Panc1 (cell line): Measurements from ENCODE around the gene NUDT6. TPM values are rescaled to one million over a fixed set of nuclear protein-coding genes. Genes with fewer than 3 reads are reported as not detected.

Experiments used
- ATAC-seq: fragments of 200-7000 bp; cut with Tn5 transposase; 2 replicates; pipeline ENCODE4 v1.9.1; 2020; ENCODE audit warnings: mild to moderate bottlenecking, moderate library complexity
- BruUV-seq: library from RNA; stranded (reverse); fragments of 400-500 nt; replicated peaks from 2 replicates; lab custom pipeline; 2021; lab: Mats Ljungman, UMichigan
- CTCF ChIA-PET: fragments of 300-600 bp; sonication (Branson Sonifier 250); formaldehyde crosslinking; loops from one replicate; lab custom pipeline; 2022; ENCODE audit warnings: antibody characterized with exemption; lab: Charles Lee
- POLR2A ChIA-PET: fragments of 300-600 bp; sonication (Branson Sonifier 250); formaldehyde crosslinking; loops from one replicate; lab custom pipeline; 2022; ENCODE audit warnings: antibody characterized with exemption; lab: Charles Lee
- DNase-seq: peaks from one replicate; pipeline ENCODE4 v3.0.0-alpha.2; 2010; ENCODE audit warnings: low read depth, low spot score
- H3K27ac ChIP-seq: 2 replicates; pipeline ENCODE4 v1.5.1; 2011; ENCODE audit warnings: mild to moderate bottlenecking, low read length, inconsistent platforms
- H3K27me3 ChIP-seq: fragments of 200-500 bp; sonication (Bioruptor generic); 2 replicates; pipeline ENCODE4 v1.6.0; 2014; ENCODE audit warnings: low read length, inconsistent platforms; ENCODE audit not compliant: control insufficient read depth, insufficient read depth
- H3K36me3 ChIP-seq: fragments of 200-500 bp; sonication (Bioruptor generic); 2 replicates; pipeline ENCODE4 v1.5.1; 2014; ENCODE audit warnings: inconsistent platforms, mild to moderate bottlenecking, low read length, moderate library complexity; ENCODE audit not compliant: control insufficient read depth, insufficient read depth
- H3K4me1 ChIP-seq: 2 replicates; pipeline ENCODE4 v1.5.1; 2011; ENCODE audit warnings: inconsistent platforms, mild to moderate bottlenecking, low read length, moderate library complexity; ENCODE audit not compliant: control insufficient read depth, insufficient read depth
- H3K4me3 ChIP-seq, 2 experiments: 2 replicates each; pipeline ENCODE4 v1.5.1; 2011 to 2012; ENCODE audit warnings: low read depth in 2 of 2, low read length in 2 of 2, mild to moderate bottlenecking in 2 of 2, inconsistent platforms in 1 of 2, moderate library complexity in 1 of 2
- H3K9me3 ChIP-seq: fragments of 200-500 bp; sonication (Bioruptor generic); 2 replicates; pipeline ENCODE4 v1.5.1; 2014; ENCODE audit warnings: low read depth, mild to moderate bottlenecking, inconsistent platforms, low read length, moderate library complexity; ENCODE audit not compliant: control insufficient read depth, insufficient read depth
- CTCF ChIP-seq: fragments of 450-650 bp; IDR thresholded peaks from 2 replicates; pipeline ENCODE4 v1.5.1; 2017; ENCODE audit warnings: mild to moderate bottlenecking
- POLR2AphosphoS5 ChIP-seq: IDR thresholded peaks from 2 replicates; pipeline ENCODE4 v1.6.1; 2012; ENCODE audit warnings: mild to moderate bottlenecking, low read depth, low read length, moderate library complexity
- REST ChIP-seq, 2 experiments: IDR thresholded peaks; 2 replicates each; pipeline ENCODE4 v1.6.1; 2011 to 2012; ENCODE audit warnings: low read depth in 2 of 2, control low read depth in 1 of 2, low read length in 1 of 2, mild to moderate bottlenecking in 1 of 2, moderate library complexity in 1 of 2; ENCODE audit not compliant: insufficient read depth in 1 of 2
- SIN3A ChIP-seq: IDR thresholded peaks from 2 replicates; pipeline ENCODE4 v1.6.1; 2012; ENCODE audit warnings: low read depth, mild to moderate bottlenecking, low read length, moderate library complexity, borderline replicate concordance; ENCODE audit not compliant: insufficient read depth
- TCF7L2 ChIP-seq: IDR thresholded peaks from 2 replicates; pipeline ENCODE4 v1.6.1; 2011; ENCODE audit warnings: mild to moderate bottlenecking, low read depth, low read length, inconsistent platforms
- in situ Hi-C: cut with HindIII; loops from 2 replicates; pipeline ENCODE4 v1.10.0; 2016; ENCODE audit warnings: low sequenced_read_pairs, low pct_unique_long_range_greater_than_20kb
- intact Hi-C: fragments of 100-400 bp; cut with micrococcal nuclease; formaldehyde crosslinking; loops from one replicate; pipeline ENCODE4 v1.10.0; 2022; ENCODE audit not compliant: unreplicated experiment
- total RNA-seq: library from RNA; stranded (reverse); gene quantifications from one replicate; pipeline ENCODE4 v1.2.1, GENCODE V29; 2021; ENCODE audit not compliant: unreplicated experiment

Gene NUDT6
- total RNA-seq, 1 experiment from 2014 or later: 7.5 TPM

- peaks cover 9% of the 10 kb centered on the region; the same call in 1 of the 2 replicates for H3K36me3 ChIP-seq
- ATAC-seq (no peak), DNase-seq (no peak)
- POLR2A ChIA-PET: interaction anchor here (0.9 to 1.1 kb wide), 2 partner anchors 9 to 189 kb away, joined by 3 to 13 read pairs; partner anchors contain the start of gene BBS12
- no peaks in the 10 kb centered on the region for H3K9me3 ChIP-seq
- H3K4me1 ChIP-seq: peaks cover 16% of the 10 kb centered on the region
- intact Hi-C loops (loop anchor here (10.0 kb wide), 1 partner anchor 326 kb away; no protein-coding TSS in a partner anchor), in situ Hi-C loops (no loop called here)
- CTCF ChIA-PET: interaction anchor here (0.7 kb wide), 1 partner anchor 72 kb away, joined by 16 read pairs; no protein-coding TSS in a partner anchor
- BruUV-seq: no TSS peak
- H3K4me3 ChIP-seq: peak overlapping the region; percentile 94 to 98
- no peaks in the 10 kb centered on the region for H3K27me3 ChIP-seq
- H3K27ac ChIP-seq: peak overlapping the region; percentile 94
- TF ChIP-seq REST (IDR thresholded peaks at IDR 0.05; ENCODE audit: insufficient read depth in 1 of 2, low read depth in 2 of 2, low read length in 1 of 2) (no peak), TCF7L2 (no peak), SIN3A (no peak), POLR2AphosphoS5 (no peak), CTCF (no peak)
Measured at GRCh38 chr4:122921300-122921699, 1.1 kb downstream of the NUDT6 start.

DNA sequence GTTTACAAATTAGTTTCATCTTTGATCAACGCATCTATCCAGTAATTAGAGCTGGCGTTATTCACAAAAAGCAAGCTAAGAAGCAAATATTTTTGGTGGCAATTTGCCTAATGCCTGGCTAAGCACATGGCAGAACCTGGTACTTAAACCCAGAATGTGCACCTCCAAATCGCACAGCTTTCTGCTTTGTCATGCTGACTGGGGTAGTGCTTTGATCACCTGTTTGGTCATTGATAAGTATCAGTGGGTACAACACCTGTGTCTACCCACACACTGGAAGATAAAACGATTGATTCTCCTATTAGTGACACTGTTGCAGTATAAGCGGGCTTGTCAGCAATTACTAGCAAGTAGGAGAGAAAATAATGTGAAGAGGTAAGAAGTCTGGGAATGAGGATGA is 1.9 kb downstream of the NUDT6 start:
- no peaks in the 10 kb centered on the region for H3K27me3 ChIP-seq
- H3K9me3 ChIP-seq: no peaks in the 10 kb centered on the region
- no TSS peak for BruUV-seq
- DNase-seq: no peak
- intact Hi-C loops: loop anchor here (10.0 kb wide), 1 partner anchor 326 kb away; no protein-coding TSS in a partner anchor
- ChIA-PET POLR2A (interaction anchor here (0.9 kb wide), 1 partner anchor 188 kb away, joined by 13 read pairs; the partner anchor contains the start of gene BBS12), CTCF (no interaction called here)
- peak overlapping the region; percentile 94 for H3K27ac ChIP-seq
- H3K4me3 ChIP-seq: no peak overlapping the region
- in situ Hi-C loops: no loop called here
- no peak for ATAC-seq
- TF ChIP-seq CTCF (no peak), SIN3A (no peak), POLR2AphosphoS5 (no peak)
- H3K36me3 ChIP-seq: peaks cover 9% of the 10 kb centered on the region; the same call in 1 of the 2 replicates
- H3K4me1 ChIP-seq: peaks cover 16% of the 10 kb centered on the region
